ENCODE measurements around the gene IL1B.

DNA sequence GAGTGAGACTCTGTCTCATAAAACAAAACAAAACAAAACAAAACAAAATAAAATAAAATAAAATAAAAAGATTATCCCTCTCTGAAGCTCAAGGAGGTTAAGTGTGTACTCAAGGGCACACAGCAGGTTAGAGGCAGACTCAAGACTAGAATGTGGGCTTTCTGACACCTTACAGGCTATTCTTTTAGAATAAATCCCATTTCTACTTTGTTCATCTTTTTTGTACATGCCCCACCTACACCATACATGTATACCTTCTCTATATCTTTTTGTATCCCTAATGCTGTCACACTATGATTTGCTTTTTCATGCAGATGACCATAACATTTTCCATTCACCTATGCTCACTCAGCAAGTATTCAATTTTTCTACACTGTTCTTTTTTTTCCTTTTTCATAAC, 2.6 kb downstream of the IL1B start:
- TF ChIP-seq EZH2 (IDR thresholded peaks at IDR 0.05; ENCODE audit: borderline replicate concordance) (no peak), EZH2phosphoT487 (IDR thresholded peaks at IDR 0.05; ENCODE audit: low read depth, severe bottlenecking, unreplicated experiment) (no peak)
